Effector CD8-positive, alpha-beta T cell (primary cell): ENCODE measurements around the gene CCN5.
A peak's percentile ranks its signal among the peaks of the same experiment; 100 is the strongest.
"Not testable (repeated sequence)": the region's sequence is repeated elsewhere in the genome, so short reads cannot be mapped to it uniquely, and the experiment has no call there.

Experiments used
- DNase-seq: peaks from one replicate; lab custom pipeline; 2025; lab: John Stamatoyannopoulos, UW
- total RNA-seq, 4 experiments: gene quantifications; one replicate each; lab custom pipeline; 2026; lab: John Stamatoyannopoulos, UW

Gene CCN5
- 0 to 0.18 (median 0) reads per million in 4 experiments for total RNA-seq

GRCh38 chr20:44714701-44715498 lies at the start of gene CCN5:
TSS of gene CCN5 (plus strand) at chr20:44715369. CDS start at chr20:44715391, 22 bp downstream.
- no peak for DNase-seq

- DNase-seq = no peak
Measured at GRCh38 chr20:44666066-44666465, 49.1 kb upstream of the CCN5 start.

DNA sequence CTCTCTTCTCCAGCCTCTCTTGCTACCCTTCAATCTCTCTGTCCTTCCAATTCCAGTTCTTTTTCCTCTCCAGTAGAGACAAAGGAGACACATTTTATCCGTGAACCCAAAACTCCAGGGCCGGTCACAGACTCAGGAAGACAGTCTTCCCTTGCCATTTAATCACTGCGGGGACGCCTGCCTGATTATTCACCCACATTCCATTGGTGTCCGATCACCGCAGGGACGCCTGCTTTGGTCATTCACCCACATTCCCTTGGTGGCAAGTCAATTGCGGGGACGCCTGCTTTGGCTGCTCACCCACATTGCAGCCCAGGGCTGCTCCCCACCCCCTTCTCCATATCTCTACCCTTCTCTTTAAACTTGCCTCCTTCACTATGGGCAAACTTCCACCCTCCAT lies 44.3 kb upstream of the CCN5 start:
- not testable (repeated sequence) for DNase-seq

DNA sequence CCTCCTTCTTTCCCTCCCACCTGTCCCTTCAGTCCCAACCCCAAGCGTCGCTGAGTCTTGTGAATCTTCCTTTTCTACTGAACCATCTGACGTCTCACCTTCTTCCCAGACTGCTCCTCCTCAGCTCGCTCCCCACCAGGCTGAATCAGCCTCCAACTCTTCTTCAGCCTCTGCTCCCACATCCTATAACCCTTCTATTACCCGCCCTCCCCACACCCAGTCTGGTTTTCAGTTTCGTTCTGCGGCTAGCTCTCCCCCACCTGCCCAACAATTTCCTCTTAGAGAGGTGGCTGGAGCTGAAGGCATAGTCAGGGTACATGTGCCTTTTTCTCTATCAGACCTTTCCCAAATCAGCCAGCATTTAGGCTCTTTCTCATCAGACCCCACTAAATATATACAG lies 43.6 kb upstream of the CCN5 start:
- DNase-seq = not testable (repeated sequence)

DNA sequence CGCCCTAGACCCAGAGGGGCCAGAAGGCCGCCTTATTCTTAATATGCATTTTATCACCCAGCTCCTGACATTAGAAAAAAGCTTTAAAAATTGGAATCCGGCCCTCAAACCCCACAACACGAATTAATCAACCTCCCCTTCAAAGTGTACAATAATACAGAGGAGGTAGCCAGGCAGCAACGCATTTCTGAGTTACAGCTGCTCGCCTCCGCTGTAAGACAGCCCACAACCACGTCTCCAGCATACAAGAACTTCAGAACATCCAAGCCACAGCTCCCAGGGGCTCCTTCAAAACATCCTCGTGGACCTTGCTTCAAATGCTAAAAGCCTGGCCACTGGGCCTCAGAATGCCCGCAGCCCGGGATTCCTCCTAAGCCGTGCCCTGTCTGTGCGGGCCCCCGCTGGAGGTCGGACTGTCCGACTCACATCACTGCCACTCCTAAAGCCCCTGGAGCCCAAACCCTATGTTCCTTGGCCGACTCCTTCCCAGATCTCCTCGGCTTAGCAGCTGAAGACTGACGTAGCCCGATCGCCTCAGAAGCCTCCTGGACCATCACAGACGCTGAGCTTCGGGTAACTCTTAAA lies 42.8 kb upstream of the CCN5 start:
- not testable (repeated sequence) for DNase-seq

DNA sequence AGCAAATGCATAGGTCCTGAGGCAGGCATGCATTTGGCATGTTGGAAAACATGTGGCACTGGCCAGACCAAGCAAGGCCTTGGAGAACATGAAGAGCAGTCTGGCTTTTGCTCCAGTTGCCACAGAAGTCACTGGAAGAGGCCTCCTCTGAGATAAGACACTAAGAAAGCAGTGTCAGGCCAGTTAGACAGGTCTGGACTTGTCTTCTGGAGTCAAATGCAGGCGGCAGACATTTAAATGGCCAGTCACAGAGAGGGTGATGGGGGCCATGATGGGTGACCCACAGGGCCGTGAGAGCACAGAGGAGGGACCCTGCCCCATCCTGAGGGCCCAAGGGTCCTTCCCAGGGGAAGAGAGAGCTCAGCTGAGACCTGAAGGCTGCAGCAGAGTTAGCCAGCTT lies 36.9 kb upstream of the CCN5 start:
- no peak for DNase-seq

GRCh38 chr20:44678990-44679611 lies 36.1 kb upstream of the CCN5 start:
- no peak for DNase-seq

- DNase-seq = no peak
Measured at GRCh38 chr20:44681796-44682566, 33.2 kb upstream of the CCN5 start.

GRCh38 chr20:44683263-44684046 lies 31.7 kb upstream of the CCN5 start:
- DNase-seq = peak; percentile 25

GRCh38 chr20:44684047-44684967 lies 30.9 kb upstream of the CCN5 start:
- no peak for DNase-seq

DNA sequence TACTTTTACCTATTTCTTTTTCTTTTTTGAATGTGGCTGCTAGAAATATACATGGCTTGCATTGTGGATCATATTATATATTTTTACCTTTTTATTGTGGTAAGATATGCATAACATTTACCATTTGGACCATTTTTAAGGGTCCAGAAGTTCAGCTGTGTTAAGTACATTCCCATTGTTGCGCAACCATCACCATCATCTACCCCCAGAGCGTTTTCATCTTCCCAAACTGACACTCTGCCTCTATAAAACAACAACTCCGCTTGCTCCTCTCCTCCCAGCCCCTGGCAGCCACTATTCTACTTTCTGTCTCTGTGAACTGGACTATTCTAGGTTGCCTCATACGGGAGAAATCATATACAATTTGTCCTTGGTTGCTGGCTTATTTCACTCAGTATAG lies 28.2 kb upstream of the CCN5 start:
- no peak for DNase-seq

DNA sequence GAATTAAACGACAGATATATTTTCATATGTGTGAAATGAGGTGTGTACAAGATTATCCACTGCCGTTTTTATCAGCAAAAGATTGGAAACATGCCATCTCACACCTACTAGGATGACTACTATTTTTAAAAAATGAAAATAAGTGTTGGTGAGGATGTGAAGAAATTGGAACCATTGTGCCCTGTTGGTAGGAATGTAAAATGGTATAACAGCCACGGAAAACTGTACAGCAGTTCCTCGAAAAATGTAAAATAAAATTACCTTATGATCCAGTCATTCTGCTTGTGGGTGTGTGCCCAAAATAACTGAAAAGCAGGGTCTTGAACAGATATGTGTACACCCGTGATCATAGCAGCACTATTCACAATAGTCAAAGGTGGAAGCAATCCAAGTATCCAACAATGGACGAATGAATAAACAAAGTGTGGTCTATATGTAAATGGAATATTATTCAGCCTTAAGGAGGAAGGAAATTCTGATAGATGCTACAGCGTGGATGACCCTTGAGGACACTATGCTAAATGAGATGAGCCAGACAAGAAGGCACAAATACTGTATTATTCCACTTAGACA lies 27.0 kb upstream of the CCN5 start:
- no peak for DNase-seq

DNA sequence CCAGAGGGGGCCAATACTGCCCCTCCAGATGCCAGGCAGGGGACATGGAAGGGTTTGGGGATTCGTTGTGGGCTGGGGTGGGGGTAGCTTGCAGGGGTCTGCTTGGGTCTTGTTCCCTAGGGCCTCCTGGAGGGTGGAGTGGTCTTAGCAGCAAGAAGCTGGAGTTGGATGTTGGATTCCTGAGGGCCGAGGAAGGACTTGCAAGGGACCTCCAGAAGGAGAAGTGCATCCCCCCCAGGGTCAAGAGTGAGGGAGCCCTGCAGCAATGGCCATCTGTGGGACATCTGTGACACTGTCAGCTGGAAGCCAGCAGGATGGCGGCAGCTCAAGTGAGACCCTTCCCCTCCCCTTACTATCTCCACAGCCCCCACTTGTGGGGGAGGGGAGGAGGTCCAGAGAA lies 25.4 kb upstream of the CCN5 start:
- DNase-seq = no peak

GRCh38 chr20:44690781-44691423 lies 24.3 kb upstream of the CCN5 start:
- no peak for DNase-seq

DNA sequence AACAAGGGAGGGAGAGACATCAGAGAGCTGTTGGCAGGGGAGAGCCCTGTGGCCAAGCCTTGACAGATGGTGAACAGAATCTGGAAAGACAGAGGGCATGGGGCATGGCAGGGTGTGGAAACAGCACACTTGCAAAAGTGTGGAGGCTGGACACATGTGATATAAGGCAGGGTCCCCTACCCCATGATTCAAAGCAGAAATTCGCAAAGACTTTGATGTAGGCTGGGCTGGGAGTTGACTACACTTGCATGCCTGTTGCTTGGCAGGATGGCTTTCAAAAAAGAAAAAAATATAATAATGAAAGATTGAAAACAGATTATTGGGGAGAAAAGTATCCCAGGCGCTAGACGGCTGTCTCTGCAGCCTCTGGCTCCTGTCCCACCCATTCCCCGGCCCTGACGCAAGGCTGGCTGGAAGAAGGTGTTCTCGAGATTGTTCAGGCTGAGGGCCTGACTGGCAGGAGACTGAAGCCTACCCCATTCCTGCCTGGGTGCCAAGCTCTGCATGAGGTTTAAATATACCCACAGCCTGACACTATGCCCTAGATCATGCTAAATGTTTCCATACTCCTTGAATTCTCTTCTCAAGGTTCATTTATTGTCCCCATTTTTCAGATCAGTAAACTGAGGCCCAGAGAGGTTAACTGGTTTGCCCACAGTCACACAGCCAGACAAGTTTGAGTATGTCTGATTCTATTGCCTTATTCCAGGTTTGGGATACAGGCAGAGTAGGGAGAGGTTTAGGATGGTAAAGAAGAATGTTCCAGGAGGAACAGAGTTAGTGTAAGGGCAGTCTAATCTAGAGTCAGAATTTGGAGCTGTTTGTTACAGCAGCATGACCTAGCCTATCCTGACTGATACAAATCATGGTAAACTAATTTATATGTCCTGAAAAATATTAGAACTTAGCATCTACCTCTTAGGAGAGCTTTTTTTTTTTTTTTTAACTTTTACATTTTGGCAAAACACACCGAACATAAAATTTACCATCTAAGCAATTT lies 23.4 kb upstream of the CCN5 start:
- DNase-seq = no peak

GRCh38 chr20:44692932-44693480 lies 22.2 kb upstream of the CCN5 start:
- DNase-seq = no peak

GRCh38 chr20:44693627-44694026 lies 21.5 kb upstream of the CCN5 start:
- no peak for DNase-seq

DNA sequence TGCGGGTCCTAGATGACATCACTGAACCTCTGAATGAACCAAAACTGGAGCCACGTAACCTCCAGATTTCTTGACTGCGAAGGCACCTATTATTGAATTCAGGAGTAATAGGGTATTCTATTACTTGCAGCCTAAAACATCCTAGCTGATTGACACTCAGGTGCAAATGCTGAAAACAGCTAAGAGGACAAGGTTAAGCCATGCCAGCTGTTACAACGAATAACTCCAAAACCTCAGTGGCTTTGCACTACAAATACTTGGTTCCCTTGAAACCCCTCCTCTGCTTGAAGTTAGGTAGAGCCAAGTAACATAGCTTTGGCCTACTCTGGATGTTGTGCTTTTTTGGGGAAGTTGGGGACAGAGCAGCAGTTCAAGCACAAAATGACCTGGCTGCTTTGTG lies 21.0 kb upstream of the CCN5 start:
- DNase-seq = no peak
